ENCODE results near the gene SYNGR2.

Gene SYNGR2

DNA sequence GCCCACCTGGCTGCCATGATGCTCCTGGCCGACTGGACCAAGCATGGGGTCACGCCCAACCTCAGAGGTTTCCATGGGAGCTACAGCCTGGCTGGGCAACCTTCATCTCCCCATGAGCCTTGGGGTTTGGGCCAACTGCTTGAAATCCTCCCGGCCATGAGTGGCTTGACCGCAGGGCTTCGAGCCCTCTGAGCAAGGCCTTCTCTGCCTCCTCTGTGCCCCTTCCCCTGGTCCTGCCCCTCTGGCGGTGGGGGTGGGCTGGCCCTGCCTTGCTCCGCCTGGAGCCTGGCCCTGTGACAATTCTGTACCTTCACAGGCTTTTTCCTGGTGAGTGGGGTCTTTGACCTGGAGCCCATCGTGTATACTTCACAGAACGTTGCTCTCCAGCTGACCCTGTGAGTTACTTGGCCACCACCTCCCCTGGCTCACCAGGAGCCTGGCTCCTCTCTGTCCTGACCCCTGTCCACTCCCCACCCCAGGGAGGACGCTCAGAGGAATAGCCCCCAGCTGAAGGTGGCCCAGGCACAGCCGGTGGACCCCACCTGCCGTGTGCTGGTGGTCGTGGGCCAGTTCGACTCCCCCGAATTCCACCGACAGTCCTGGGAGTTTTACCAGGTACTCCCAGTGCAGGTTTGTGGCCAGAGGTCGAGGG lies 36.9 kb downstream of the SYNGR2 start:
- Histone ChIP-seq H3K27me3 (ENCODE audit: control insufficient read depth in 5 of 5, insufficient read depth in 4 of 5, low read length in 5 of 5) (no peaks in the 10 kb centered on the region), H3K36me3 (ENCODE audit: control insufficient read depth in 5 of 5, insufficient read depth in 5 of 5, low read length in 5 of 5) (peaks cover 0 to 15% (median 8%) of the 10 kb centered on the region in 5 donors), H3K9ac (ENCODE audit: low read length in 5 of 5) (no peak overlapping the region), H3K9me3 (ENCODE audit: control insufficient read depth in 5 of 5, low read length in 5 of 5) (no peaks in the 10 kb centered on the region), H3K4me3 (ENCODE audit: low read depth in 1 of 5, low read length in 5 of 5) (no peak overlapping the region), H3K4me1 (ENCODE audit: control insufficient read depth in 5 of 5, insufficient read depth in 5 of 5, low read length in 5 of 5) (no peaks in the 10 kb centered on the region), H3K27ac (ENCODE audit: low read depth, low read length) (no peak overlapping the region)

DNA sequence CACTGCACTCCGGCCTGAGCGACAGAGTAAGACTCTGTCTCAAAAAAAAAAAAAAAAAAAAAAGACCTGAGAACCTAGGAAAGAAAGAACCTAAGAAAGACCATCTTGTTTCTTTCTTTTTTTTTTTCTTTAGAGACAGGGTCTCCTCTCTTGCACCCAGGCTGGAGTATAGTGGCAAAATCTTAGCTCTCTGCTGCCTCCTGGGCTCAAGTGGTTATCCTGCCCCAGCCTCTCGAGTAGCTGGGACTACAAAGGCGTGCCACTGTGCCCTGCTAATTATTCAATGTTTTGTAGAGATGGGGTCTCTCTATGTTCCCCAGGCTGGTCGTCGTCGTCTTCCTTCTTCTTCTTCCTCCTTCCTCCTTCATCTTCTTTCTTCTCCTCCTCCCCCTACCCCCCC lies 37.9 kb downstream of the SYNGR2 start:
- peak overlapping the region in 1 of 5 donors; percentile 1 for H3K9ac ChIP-seq (ENCODE audit: low read length in 5 of 5)
- no peak overlapping the region for H3K4me3 ChIP-seq (ENCODE audit: low read depth in 1 of 5, low read length in 5 of 5)
- no peaks in the 10 kb centered on the region for H3K27me3 ChIP-seq (ENCODE audit: control insufficient read depth in 5 of 5, insufficient read depth in 4 of 5, low read length in 5 of 5)
- H3K27ac ChIP-seq (ENCODE audit: low read depth, low read length): no peak overlapping the region
- no peaks in the 10 kb centered on the region for H3K4me1 ChIP-seq (ENCODE audit: control insufficient read depth in 5 of 5, insufficient read depth in 5 of 5, low read length in 5 of 5)
- no peaks in the 10 kb centered on the region for H3K9me3 ChIP-seq (ENCODE audit: control insufficient read depth in 5 of 5, low read length in 5 of 5)
- peaks cover 0 to 15% (median 8%) of the 10 kb centered on the region in 5 donors for H3K36me3 ChIP-seq (ENCODE audit: control insufficient read depth in 5 of 5, insufficient read depth in 5 of 5, low read length in 5 of 5)

- Histone ChIP-seq H3K27me3 (ENCODE audit: control insufficient read depth in 5 of 5, insufficient read depth in 4 of 5, low read length in 5 of 5) (no peaks in the 10 kb centered on the region), H3K4me1 (ENCODE audit: control insufficient read depth in 5 of 5, insufficient read depth in 5 of 5, low read length in 5 of 5) (no peaks in the 10 kb centered on the region), H3K4me3 (ENCODE audit: low read depth in 1 of 5, low read length in 5 of 5) (no peak overlapping the region), H3K27ac (ENCODE audit: low read depth, low read length) (no peak overlapping the region), H3K9me3 (ENCODE audit: control insufficient read depth in 5 of 5, low read length in 5 of 5) (no peaks in the 10 kb centered on the region), H3K9ac (ENCODE audit: low read length in 5 of 5) (no peak overlapping the region), H3K36me3 (ENCODE audit: control insufficient read depth in 5 of 5, insufficient read depth in 5 of 5, low read length in 5 of 5) (peaks cover 0 to 8% (median 5%) of the 10 kb centered on the region in 5 donors)
Observed at GRCh38 chr17:78208486-78208885, 40.1 kb downstream of the SYNGR2 start.

DNA sequence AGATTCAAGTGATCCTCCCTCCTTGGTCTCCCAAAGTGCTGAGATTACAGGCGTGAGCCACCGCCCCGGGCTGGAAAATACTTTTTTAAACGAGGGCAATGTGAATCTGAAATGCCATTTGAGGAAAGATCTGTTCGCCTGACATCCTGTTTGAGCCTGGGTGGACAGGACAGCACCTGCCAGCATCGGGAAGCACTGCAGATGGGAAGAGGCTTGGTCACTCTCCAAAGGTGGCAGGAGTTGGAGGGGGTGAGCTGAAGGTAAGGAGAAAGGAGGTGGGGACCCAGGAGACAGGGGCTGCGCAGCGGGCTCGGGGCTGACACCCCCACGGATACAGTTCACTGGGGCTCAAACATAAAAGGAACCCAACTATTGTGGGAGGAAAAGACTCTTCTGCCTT lies 41.7 kb downstream of the SYNGR2 start:
- H3K36me3 ChIP-seq (ENCODE audit: control insufficient read depth in 5 of 5, insufficient read depth in 5 of 5, low read length in 5 of 5): peaks cover 0 to 3% (median 0%) of the 10 kb centered on the region in 5 donors
- H3K9me3 ChIP-seq (ENCODE audit: control insufficient read depth in 5 of 5, low read length in 5 of 5): no peaks in the 10 kb centered on the region
- H3K9ac ChIP-seq (ENCODE audit: low read length in 5 of 5): no peak overlapping the region
- no peak overlapping the region for H3K27ac ChIP-seq (ENCODE audit: low read depth, low read length)
- H3K27me3 ChIP-seq (ENCODE audit: control insufficient read depth in 5 of 5, insufficient read depth in 4 of 5, low read length in 5 of 5): no peaks in the 10 kb centered on the region
- H3K4me3 ChIP-seq (ENCODE audit: low read depth in 1 of 5, low read length in 5 of 5): no peak overlapping the region
- peaks cover 0 to 9% (median 7%) of the 10 kb centered on the region in 5 donors for H3K4me1 ChIP-seq (ENCODE audit: control insufficient read depth in 5 of 5, insufficient read depth in 5 of 5, low read length in 5 of 5)

GRCh38 chr17:78211032-78211431 lies 42.7 kb downstream of the SYNGR2 start:
- peaks cover 0 to 9% (median 7%) of the 10 kb centered on the region in 5 donors for H3K4me1 ChIP-seq (ENCODE audit: control insufficient read depth in 5 of 5, insufficient read depth in 5 of 5, low read length in 5 of 5)

GRCh38 chr17:78214016-78214705 lies 45.8 kb downstream of the SYNGR2 start, which contains the start of gene BIRC5:
TSS of gene BIRC5 (plus strand) at chr17:78214253. CDS start at chr17:78214317, 64 bp downstream.
- Histone ChIP-seq H3K27me3 (ENCODE audit: control insufficient read depth in 5 of 5, insufficient read depth in 4 of 5, low read length in 5 of 5) (no peaks in the 10 kb centered on the region), H3K4me3 (ENCODE audit: low read depth in 1 of 5, low read length in 5 of 5) (peak within 1 kb of the TSS in 4 of 5 donors; percentile 17 to 65 (median 53)), H3K9ac (ENCODE audit: low read length in 5 of 5) (peak within 1 kb of the TSS in 3 of 5 donors; percentile 24 to 69 (median 64)), H3K9me3 (ENCODE audit: control insufficient read depth in 5 of 5, low read length in 5 of 5) (no peaks in the 10 kb centered on the region), H3K27ac (ENCODE audit: low read depth, low read length) (no peak within 1 kb of the TSS), H3K36me3 (ENCODE audit: control insufficient read depth in 5 of 5, insufficient read depth in 5 of 5, low read length in 5 of 5) (no peaks in the 10 kb centered on the region), H3K4me1 (ENCODE audit: control insufficient read depth in 5 of 5, insufficient read depth in 5 of 5, low read length in 5 of 5) (peaks cover 0 to 9% (median 7%) of the 10 kb centered on the region in 5 donors)

More at GRCh38 chr17:78211032-78211431, 42.7 kb downstream of the SYNGR2 start:
- Histone ChIP-seq H3K9ac (ENCODE audit: low read length in 5 of 5) (no peak overlapping the region), H3K27me3 (ENCODE audit: control insufficient read depth in 5 of 5, insufficient read depth in 4 of 5, low read length in 5 of 5) (no peaks in the 10 kb centered on the region), H3K9me3 (ENCODE audit: control insufficient read depth in 5 of 5, low read length in 5 of 5) (no peaks in the 10 kb centered on the region), H3K27ac (ENCODE audit: low read depth, low read length) (no peak overlapping the region), H3K4me3 (ENCODE audit: low read depth in 1 of 5, low read length in 5 of 5) (no peak overlapping the region), H3K36me3 (ENCODE audit: control insufficient read depth in 5 of 5, insufficient read depth in 5 of 5, low read length in 5 of 5) (no peaks in the 10 kb centered on the region)

- peaks cover 0 to 9% (median 7%) of the 10 kb centered on the region in 5 donors for H3K4me1 ChIP-seq (ENCODE audit: control insufficient read depth in 5 of 5, insufficient read depth in 5 of 5, low read length in 5 of 5)
- no peaks in the 10 kb centered on the region for H3K36me3 ChIP-seq (ENCODE audit: control insufficient read depth in 5 of 5, insufficient read depth in 5 of 5, low read length in 5 of 5)
- no peak overlapping the region for H3K27ac ChIP-seq (ENCODE audit: low read depth, low read length)
- peak overlapping the region in 1 of 5 donors; percentile 64 for H3K9ac ChIP-seq (ENCODE audit: low read length in 5 of 5)
- H3K27me3 ChIP-seq (ENCODE audit: control insufficient read depth in 5 of 5, insufficient read depth in 4 of 5, low read length in 5 of 5): no peaks in the 10 kb centered on the region
- no peaks in the 10 kb centered on the region for H3K9me3 ChIP-seq (ENCODE audit: control insufficient read depth in 5 of 5, low read length in 5 of 5)
- H3K4me3 ChIP-seq (ENCODE audit: low read depth in 1 of 5, low read length in 5 of 5): peak overlapping the region in 3 of 5 donors; percentile 17 to 65 (median 57)
Observed at GRCh38 chr17:78214706-78215061, 46.3 kb downstream of the SYNGR2 start.

- Histone ChIP-seq H3K4me1 (ENCODE audit: control insufficient read depth in 5 of 5, insufficient read depth in 5 of 5, low read length in 5 of 5) (peaks cover 0 to 12% (median 1%) of the 10 kb centered on the region in 5 donors), H3K27me3 (ENCODE audit: control insufficient read depth in 5 of 5, insufficient read depth in 4 of 5, low read length in 5 of 5) (no peaks in the 10 kb centered on the region), H3K9ac (ENCODE audit: low read length in 5 of 5) (no peak overlapping the region), H3K36me3 (ENCODE audit: control insufficient read depth in 5 of 5, insufficient read depth in 5 of 5, low read length in 5 of 5) (no peaks in the 10 kb centered on the region), H3K27ac (ENCODE audit: low read depth, low read length) (no peak overlapping the region), H3K9me3 (ENCODE audit: control insufficient read depth in 5 of 5, low read length in 5 of 5) (no peaks in the 10 kb centered on the region), H3K4me3 (ENCODE audit: low read depth in 1 of 5, low read length in 5 of 5) (no peak overlapping the region)
Observed at GRCh38 chr17:78219396-78220150, 51.2 kb downstream of the SYNGR2 start.

Measured in subcutaneous abdominal adipose tissue (tissue), 5 donors.